HG02970 (cell line): ENCODE results near the gene CCDC141.

Experiments used
- ATAC-seq: cut with Tn5 transposase; IDR thresholded peaks from one replicate; pipeline ENCODE4 v1.9.1; 2021; ENCODE audit warnings: mild to moderate bottlenecking, moderate library complexity, moderate number of reproducible peaks; ENCODE audit not compliant: unreplicated experiment, low FRiP score

Gene CCDC141

GRCh38 chr2:178807227-178808008 is 242.5 kb downstream of the CCDC141 start, which contains the start of gene TTN:
TTN (minus strand) TSS chr2:178807423; CDS start chr2:178804642, 2,781 bp downstream.
- ATAC-seq, result no peak

- no peak for ATAC-seq
Observed at GRCh38 chr2:178806543-178806942, 243.4 kb downstream of the CCDC141 start.

GRCh38 chr2:178805457-178805856 is 244.5 kb downstream of the CCDC141 start:
- ATAC-seq, result no peak

- no peak for ATAC-seq
Observed at GRCh38 chr2:178804791-178805190, 245.1 kb downstream of the CCDC141 start.

- ATAC-seq, result no peak
Observed at GRCh38 chr2:178800510-178800909, 249.4 kb downstream of the CCDC141 start.

GRCh38 chr2:178799305-178799704 is 250.6 kb downstream of the CCDC141 start:
- ATAC-seq, result no peak

GRCh38 chr2:178796079-178796677 is 253.8 kb downstream of the CCDC141 start:
- ATAC-seq, result no peak

- ATAC-seq, result no peak
Observed at GRCh38 chr2:178787934-178788333, 262.0 kb downstream of the CCDC141 start.

- no peak for ATAC-seq
Observed at GRCh38 chr2:178787155-178787554, 262.8 kb downstream of the CCDC141 start.

GRCh38 chr2:178783889-178784288 is 266.0 kb downstream of the CCDC141 start:
- no peak for ATAC-seq

- no peak for ATAC-seq
Observed at GRCh38 chr2:178782236-178782635, 267.7 kb downstream of the CCDC141 start.
